Neural cell (in vitro differentiated cells): ENCODE data around the gene MRPL22.

Experiments used
- EP300 ChIP-seq: fragments of 450-650 bp; conservative IDR thresholded peaks from 2 replicates; pipeline ENCODE4 v1.6.1; 2014; ENCODE audit warnings: antibody characterized with exemption, mild to moderate bottlenecking, moderate library complexity; ENCODE audit not compliant: poor library complexity, severe bottlenecking
- EZH2 ChIP-seq: fragments of 200-600, 300-800 bp; shearing (Covaris generic), sonication (generic); IDR thresholded peaks from 2 replicates; pipeline ENCODE4 v1.6.1; 2014; ENCODE audit warnings: antibody characterized with exemption, low read length, borderline replicate concordance, mild to moderate bottlenecking; ENCODE audit not compliant: insufficient read depth, poor library complexity, severe bottlenecking
- POLR2AphosphoS5 ChIP-seq: IDR thresholded peaks from 2 replicates; pipeline ENCODE4 v1.6.1; 2012
- RAD21 ChIP-seq: fragments of 450-650 bp; conservative IDR thresholded peaks from 2 replicates; pipeline ENCODE4 v1.6.1; 2014; ENCODE audit warnings: antibody characterized with exemption, mild to moderate bottlenecking, moderate library complexity
- SMC3 ChIP-seq: fragments of 450-650 bp; conservative IDR thresholded peaks from 2 replicates; pipeline ENCODE4 v1.6.1; 2014; ENCODE audit warnings: antibody characterized with exemption, mild to moderate bottlenecking, moderate library complexity; ENCODE audit not compliant: poor library complexity
- TAF1 ChIP-seq: IDR thresholded peaks from 2 replicates; pipeline ENCODE4 v1.6.1; 2012; ENCODE audit warnings: low read depth
- TF ChIP-seq, protein P1 (sequence below): IDR thresholded peaks from 2 replicates; pipeline ENCODE4 v1.6.1; 2012; ENCODE audit warnings: borderline replicate concordance
- TF ChIP-seq, protein P2 (sequence below): fragments of 450-650 bp; IDR thresholded peaks from 2 replicates; pipeline ENCODE4 v1.5.1; 2014; ENCODE audit warnings: antibody characterized with exemption, mild to moderate bottlenecking, moderate library complexity; ENCODE audit not compliant: poor library complexity, severe bottlenecking

- TF ChIP-seq, protein P1, sequence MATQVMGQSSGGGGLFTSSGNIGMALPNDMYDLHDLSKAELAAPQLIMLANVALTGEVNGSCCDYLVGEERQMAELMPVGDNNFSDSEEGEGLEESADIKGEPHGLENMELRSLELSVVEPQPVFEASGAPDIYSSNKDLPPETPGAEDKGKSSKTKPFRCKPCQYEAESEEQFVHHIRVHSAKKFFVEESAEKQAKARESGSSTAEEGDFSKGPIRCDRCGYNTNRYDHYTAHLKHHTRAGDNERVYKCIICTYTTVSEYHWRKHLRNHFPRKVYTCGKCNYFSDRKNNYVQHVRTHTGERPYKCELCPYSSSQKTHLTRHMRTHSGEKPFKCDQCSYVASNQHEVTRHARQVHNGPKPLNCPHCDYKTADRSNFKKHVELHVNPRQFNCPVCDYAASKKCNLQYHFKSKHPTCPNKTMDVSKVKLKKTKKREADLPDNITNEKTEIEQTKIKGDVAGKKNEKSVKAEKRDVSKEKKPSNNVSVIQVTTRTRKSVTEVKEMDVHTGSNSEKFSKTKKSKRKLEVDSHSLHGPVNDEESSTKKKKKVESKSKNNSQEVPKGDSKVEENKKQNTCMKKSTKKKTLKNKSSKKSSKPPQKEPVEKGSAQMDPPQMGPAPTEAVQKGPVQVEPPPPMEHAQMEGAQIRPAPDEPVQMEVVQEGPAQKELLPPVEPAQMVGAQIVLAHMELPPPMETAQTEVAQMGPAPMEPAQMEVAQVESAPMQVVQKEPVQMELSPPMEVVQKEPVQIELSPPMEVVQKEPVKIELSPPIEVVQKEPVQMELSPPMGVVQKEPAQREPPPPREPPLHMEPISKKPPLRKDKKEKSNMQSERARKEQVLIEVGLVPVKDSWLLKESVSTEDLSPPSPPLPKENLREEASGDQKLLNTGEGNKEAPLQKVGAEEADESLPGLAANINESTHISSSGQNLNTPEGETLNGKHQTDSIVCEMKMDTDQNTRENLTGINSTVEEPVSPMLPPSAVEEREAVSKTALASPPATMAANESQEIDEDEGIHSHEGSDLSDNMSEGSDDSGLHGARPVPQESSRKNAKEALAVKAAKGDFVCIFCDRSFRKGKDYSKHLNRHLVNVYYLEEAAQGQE, result no peak
- TF ChIP-seq, protein P2, sequence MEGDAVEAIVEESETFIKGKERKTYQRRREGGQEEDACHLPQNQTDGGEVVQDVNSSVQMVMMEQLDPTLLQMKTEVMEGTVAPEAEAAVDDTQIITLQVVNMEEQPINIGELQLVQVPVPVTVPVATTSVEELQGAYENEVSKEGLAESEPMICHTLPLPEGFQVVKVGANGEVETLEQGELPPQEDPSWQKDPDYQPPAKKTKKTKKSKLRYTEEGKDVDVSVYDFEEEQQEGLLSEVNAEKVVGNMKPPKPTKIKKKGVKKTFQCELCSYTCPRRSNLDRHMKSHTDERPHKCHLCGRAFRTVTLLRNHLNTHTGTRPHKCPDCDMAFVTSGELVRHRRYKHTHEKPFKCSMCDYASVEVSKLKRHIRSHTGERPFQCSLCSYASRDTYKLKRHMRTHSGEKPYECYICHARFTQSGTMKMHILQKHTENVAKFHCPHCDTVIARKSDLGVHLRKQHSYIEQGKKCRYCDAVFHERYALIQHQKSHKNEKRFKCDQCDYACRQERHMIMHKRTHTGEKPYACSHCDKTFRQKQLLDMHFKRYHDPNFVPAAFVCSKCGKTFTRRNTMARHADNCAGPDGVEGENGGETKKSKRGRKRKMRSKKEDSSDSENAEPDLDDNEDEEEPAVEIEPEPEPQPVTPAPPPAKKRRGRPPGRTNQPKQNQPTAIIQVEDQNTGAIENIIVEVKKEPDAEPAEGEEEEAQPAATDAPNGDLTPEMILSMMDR, result no peak
- no peak for TF ChIP-seq EZH2
- no peak for TF ChIP-seq POLR2AphosphoS5
- TF ChIP-seq EP300, result no peak
- no peak for TF ChIP-seq TAF1
- TF ChIP-seq SMC3, result no peak
- no peak for TF ChIP-seq RAD21
Measured at GRCh38 chr5:154966081-154966841, 25.4 kb downstream of the MRPL22 start.
